AG10803 (cell line): ENCODE data around the gene SASH1.
"Not testable (repeated sequence)": the region's sequence is repeated elsewhere in the genome, so short reads cannot be mapped to it uniquely, and the experiment has no call there.

Experiments
- DNase-seq: peaks from one replicate; pipeline ENCODE4 v3.0.0; 2010; ENCODE audit warnings: low read depth
- H3K4me3 ChIP-seq: 2 replicates; pipeline ENCODE4 v1.5.1; 2011; ENCODE audit warnings: mild to moderate bottlenecking, low read length, control low read depth
- CTCF ChIP-seq: conservative IDR thresholded peaks from 2 replicates; pipeline ENCODE4 v1.5.1; 2011; ENCODE audit warnings: mild to moderate bottlenecking, low read length, control low read depth, inconsistent platforms

SASH1 gene

DNA sequence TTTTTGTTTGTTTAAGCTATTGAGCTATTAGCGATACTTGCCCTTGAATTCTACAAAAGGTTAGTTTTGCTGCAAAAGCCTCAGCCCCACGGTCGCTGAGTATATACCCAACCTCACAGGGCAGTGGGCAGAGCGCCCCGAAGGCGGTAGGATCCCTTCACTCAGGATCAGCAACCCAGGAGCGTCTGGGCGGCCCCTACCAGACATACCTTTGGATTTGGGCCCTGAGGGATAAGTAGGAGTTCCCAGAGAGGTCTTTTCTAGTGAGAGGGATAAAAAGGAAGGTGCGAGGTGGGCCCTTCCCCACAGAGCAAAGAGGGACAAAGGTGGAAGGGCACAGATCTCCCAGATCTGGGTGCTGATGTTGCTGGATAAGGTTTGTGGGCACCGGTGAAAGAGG lies 6.1 kb downstream of the SASH1 start:
- no peak for TF ChIP-seq CTCF
- DNase-seq = no peak
- H3K4me3 ChIP-seq = no peak overlapping the region

GRCh38 chr6:148349466-148349865 lies 6.8 kb downstream of the SASH1 start:
- TF ChIP-seq CTCF = no peak
- no peak for DNase-seq

DNA sequence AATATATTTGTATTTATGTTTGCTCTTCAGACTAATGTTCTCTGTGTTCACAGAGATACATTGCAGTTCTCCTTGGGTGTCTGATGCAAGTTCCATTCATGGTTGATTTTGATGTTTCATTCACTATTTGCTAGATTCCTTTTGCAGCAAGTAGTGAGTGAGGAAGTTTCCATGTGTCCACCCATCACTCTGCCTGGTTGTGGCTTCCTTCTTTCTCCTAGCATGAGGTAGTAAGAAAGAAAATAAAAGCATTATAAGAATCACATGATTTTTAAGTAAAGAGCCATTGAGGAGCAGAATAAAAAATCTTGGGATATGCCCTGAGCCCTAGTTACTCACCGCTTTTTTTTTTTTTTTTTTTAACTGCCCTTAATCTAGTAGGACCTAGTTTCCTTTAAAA lies 8.7 kb downstream of the SASH1 start:
- DNase-seq = no peak
- H3K4me3 ChIP-seq = no peak overlapping the region
- TF ChIP-seq CTCF = no peak

More at GRCh38 chr6:148349466-148349865, 6.8 kb downstream of the SASH1 start:
- no peak overlapping the region for H3K4me3 ChIP-seq

GRCh38 chr6:148352421-148352820 lies 9.8 kb downstream of the SASH1 start:
- not testable (repeated sequence) for DNase-seq, H3K4me3 ChIP-seq

DNA sequence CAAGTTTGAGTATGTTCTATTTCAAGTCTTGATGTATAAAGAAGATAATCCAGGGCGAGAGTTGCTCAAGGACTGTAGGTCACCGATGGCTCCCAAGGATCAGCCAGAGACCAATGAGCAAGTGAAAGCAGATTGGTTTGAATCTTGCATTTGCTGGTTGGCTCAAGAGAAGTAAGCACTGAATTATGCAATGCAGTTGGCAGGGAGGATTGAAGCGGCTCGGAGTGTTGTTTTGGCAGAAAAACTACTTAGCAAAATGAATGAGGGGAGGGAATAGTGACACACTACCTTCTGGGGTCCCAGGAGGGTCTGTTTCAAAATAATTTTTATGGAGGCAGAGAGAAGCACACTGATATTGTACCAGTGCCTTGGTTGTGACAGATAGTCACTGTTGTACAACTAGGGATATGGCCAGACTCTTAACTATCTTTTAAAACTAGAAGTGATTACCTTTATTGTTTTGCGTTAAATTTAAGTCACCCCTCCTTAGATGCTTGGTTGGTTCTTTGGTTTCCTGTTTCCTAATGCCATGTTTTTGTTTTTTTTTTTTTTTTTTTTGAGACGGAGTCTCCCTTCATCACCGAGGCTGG lies 15.7 kb downstream of the SASH1 start:
- DNase-seq = peak; percentile 82
- H3K4me3 ChIP-seq = no peak overlapping the region
- TF ChIP-seq CTCF = no peak

GRCh38 chr6:148359228-148359627 lies 16.6 kb downstream of the SASH1 start:
- no peak for TF ChIP-seq CTCF
- H3K4me3 ChIP-seq = no peak overlapping the region
- no peak for DNase-seq

- H3K4me3 ChIP-seq = 0 out of 2 replicates have a peak overlapping the region, but pooled peaks have one; percentile 8
Measured at GRCh38 chr6:148364056-148364824, 21.6 kb downstream of the SASH1 start.

More at GRCh38 chr6:148364056-148364824, 21.6 kb downstream of the SASH1 start:
- no peak for TF ChIP-seq CTCF
- DNase-seq = peak; percentile 86
